Measurements from ENCODE around the gene SLC5A4. TPM values are rescaled to one million over a fixed set of nuclear protein-coding genes. Genes with fewer than 3 reads are reported as not detected.

The SLC5A4 gene
- polyA plus RNA-seq, 1 experiment: not detected

- Histone ChIP-seq H3K27me3 (ENCODE audit: control insufficient read depth, insufficient read depth, low read length) (peaks cover 6% of the 10 kb centered on the region; the same call in 1 of the 2 replicates), H3K36me3 (ENCODE audit: control insufficient read depth, insufficient read depth, low read length) (no peaks in the 10 kb centered on the region), H3K4me3 (ENCODE audit: low read depth, low read length) (no peak overlapping the region)
- ChIA-PET POLR2A (no interaction called here), CTCF (no interaction called here)
- no peak for TF ChIP-seq CTCF (IDR thresholded peaks at IDR 0.05; ENCODE audit: insufficient read depth, low read depth, low read length)
- no peak for DNase-seq (ENCODE audit: low read depth)
Observed at GRCh38 chr22:32175115-32175514, 80.0 kb downstream of the SLC5A4 start.

Small RNA genes lying within 50 kb of the gene (small RNA-seq; reads per million reads assigned to genes)
- gene RF02171 (ENCODE audit: insufficient read length, low read depth, low replicate concordance): not detected

Other genes starting within 250 kb of the SLC5A4 start
- gene SLC5A1, start 212.1 kb downstream of the SLC5A4 start, polyA plus RNA-seq (2011; rRNA removed): not detected in 2 replicates
- gene C22orf42, start 96.0 kb downstream of the SLC5A4 start, polyA plus RNA-seq (2011; rRNA removed): not detected in 2 replicates
- gene RFPL2, start 50.3 kb downstream of the SLC5A4 start, polyA plus RNA-seq (2011; rRNA removed): not detected in 2 replicates
- not detected in 2 replicates for gene RFPL3, start 102.5 kb upstream of the SLC5A4 start, polyA plus RNA-seq (2011; rRNA removed)
- 119 and 134 TPM in 2 replicates for gene RTCB, start 156.9 kb upstream of the SLC5A4 start, polyA plus RNA-seq (2011; rRNA removed)
- not detected in 2 replicates for gene BPIFC, start 209.1 kb upstream of the SLC5A4 start, polyA plus RNA-seq (2011; rRNA removed)
- gene FBXO7, start 219.5 kb upstream of the SLC5A4 start, polyA plus RNA-seq (2011; rRNA removed): 120 and 145 TPM in 2 replicates